PC-3 (cell line): Measurements from ENCODE around the gene ENAH. TPM values are rescaled to one million over a fixed set of nuclear protein-coding genes. Genes with fewer than 3 reads are reported as not detected.

Source experiments
- ATAC-seq: fragments of 200-7000 bp; cut with Tn5 transposase; 2 replicates; pipeline ENCODE4 v1.9.1; 2020; ENCODE audit warnings: mild to moderate bottlenecking, moderate library complexity
- BruUV-seq: library from RNA; stranded (reverse); fragments of 400-500 nt; replicated peaks from 2 replicates; lab custom pipeline; 2021; lab: Mats Ljungman, UMichigan
- CTCF ChIA-PET: fragments of 300-600 bp; sonication (Branson Sonifier 250); formaldehyde crosslinking; loops from one replicate; lab custom pipeline; 2022; ENCODE audit warnings: antibody characterized with exemption; lab: Charles Lee
- POLR2A ChIA-PET: fragments of 300-600 bp; sonication (Branson Sonifier 250); formaldehyde crosslinking; loops from one replicate; lab custom pipeline; 2022; ENCODE audit warnings: antibody characterized with exemption; ENCODE audit not compliant: unreplicated experiment; lab: Charles Lee
- DNase-seq: peaks from one replicate; pipeline ENCODE4 v3.0.0-alpha.2; 2015
- H2AFZ ChIP-seq: fragments of 300-600 bp; sonication (generic); 2 replicates; pipeline ENCODE4 v1.6.0; 2016; ENCODE audit warnings: antibody characterized with exemption, low read length
- H3F3A ChIP-seq: fragments of 300-600 bp; sonication (generic); one replicate; pipeline ENCODE4 v1.6.0; 2017; ENCODE audit warnings: antibody characterized with exemption, low read length, control low read depth, mild to moderate bottlenecking; ENCODE audit not compliant: unreplicated experiment
- H3K27ac ChIP-seq: fragments of 300-600 bp; sonication (generic); 2 replicates; pipeline ENCODE4 v1.5.1; 2016; ENCODE audit warnings: mild to moderate bottlenecking, low read length
- H3K27me3 ChIP-seq: fragments of 300-600 bp; sonication (generic); 2 replicates; pipeline ENCODE4 v1.6.1; 2016; ENCODE audit warnings: low read length, mixed read lengths
- H3K36me3 ChIP-seq: fragments of 300-600 bp; sonication (generic); 2 replicates; pipeline ENCODE4 v1.6.1; 2016; ENCODE audit warnings: low read depth, mixed run types, low read length, mixed read lengths
- H3K4me1 ChIP-seq: fragments of 300-600 bp; sonication (generic); 2 replicates; pipeline ENCODE4 v1.5.1; 2016; ENCODE audit warnings: low read length; ENCODE audit not compliant: insufficient read depth
- H3K4me2 ChIP-seq: fragments of 300-600 bp; sonication (generic); 2 replicates; pipeline ENCODE4 v1.6.0; 2016; ENCODE audit warnings: low read length
- H3K4me3 ChIP-seq: fragments of 300-600 bp; sonication (generic); 2 replicates; pipeline ENCODE4 v1.5.1; 2016; ENCODE audit warnings: mild to moderate bottlenecking, low read length, mixed read lengths
- H3K79me2 ChIP-seq: fragments of 300-600 bp; sonication (generic); 2 replicates; pipeline ENCODE4 v1.6.1; 2017; ENCODE audit warnings: low read length, mixed read lengths
- H3K9ac ChIP-seq: fragments of 300-600 bp; sonication (generic); 2 replicates; pipeline ENCODE4 v1.6.0; 2016; ENCODE audit warnings: mild to moderate bottlenecking, low read length
- H3K9me2 ChIP-seq: fragments of 300-600 bp; sonication (generic); replicated peaks from 2 replicates; pipeline ENCODE4 v1.6.1; 2016; ENCODE audit warnings: mixed run types, low read length, mixed read lengths
- H3K9me3 ChIP-seq: fragments of 300-600 bp; sonication (generic); 2 replicates; pipeline ENCODE4 v1.6.1; 2016; ENCODE audit warnings: low read length, mixed read lengths
- H4K20me1 ChIP-seq: fragments of 300-600 bp; sonication (generic); 2 replicates; pipeline ENCODE4 v1.6.1; 2016; ENCODE audit warnings: low read length, mixed read lengths
- EZH2 ChIP-seq: fragments of 300-600 bp; sonication (generic); IDR thresholded peaks from one replicate; pipeline ENCODE4 v1.6.1; 2017; ENCODE audit warnings: antibody characterized with exemption, mild to moderate bottlenecking, low read length; ENCODE audit not compliant: unreplicated experiment
- EZH2phosphoT487 ChIP-seq: fragments of 300-600 bp; sonication (generic); IDR thresholded peaks from 2 replicates; pipeline ENCODE4 v1.6.1; 2018; ENCODE audit warnings: mild to moderate bottlenecking, antibody characterized with exemption, low read length, borderline replicate concordance
- intact Hi-C: fragments of 100-400 bp; cut with micrococcal nuclease; formaldehyde crosslinking; loops from 2 replicates; pipeline ENCODE4 v1.9.0; 2023
- total RNA-seq: library from RNA; depleted of rRNA; stranded (reverse); fragments of >200 nt; gene quantifications from 2 replicates; pipeline ENCODE4 v1.2.3, GENCODE V29; 2014
- TF ChIP-seq, protein P1 (sequence below): fragments of 300-600 bp; sonication (generic); conservative IDR thresholded peaks from 2 replicates; pipeline ENCODE4 v1.5.1; 2017; ENCODE audit warnings: antibody characterized with exemption, low read depth, mild to moderate bottlenecking, low read length

Gene ENAH
- total RNA-seq, 1 experiment from 2014 or later, result 96.6 TPM

GRCh38 chr1:225460021-225460736 lies 192.7 kb downstream of the ENAH start:
- H3K79me2 ChIP-seq, result no peaks in the 10 kb centered on the region
- H2AFZ ChIP-seq, result no peak overlapping the region
- H4K20me1 ChIP-seq, result no peaks in the 10 kb centered on the region
- ATAC-seq, result peak; percentile 39
- TF ChIP-seq, protein P1, sequence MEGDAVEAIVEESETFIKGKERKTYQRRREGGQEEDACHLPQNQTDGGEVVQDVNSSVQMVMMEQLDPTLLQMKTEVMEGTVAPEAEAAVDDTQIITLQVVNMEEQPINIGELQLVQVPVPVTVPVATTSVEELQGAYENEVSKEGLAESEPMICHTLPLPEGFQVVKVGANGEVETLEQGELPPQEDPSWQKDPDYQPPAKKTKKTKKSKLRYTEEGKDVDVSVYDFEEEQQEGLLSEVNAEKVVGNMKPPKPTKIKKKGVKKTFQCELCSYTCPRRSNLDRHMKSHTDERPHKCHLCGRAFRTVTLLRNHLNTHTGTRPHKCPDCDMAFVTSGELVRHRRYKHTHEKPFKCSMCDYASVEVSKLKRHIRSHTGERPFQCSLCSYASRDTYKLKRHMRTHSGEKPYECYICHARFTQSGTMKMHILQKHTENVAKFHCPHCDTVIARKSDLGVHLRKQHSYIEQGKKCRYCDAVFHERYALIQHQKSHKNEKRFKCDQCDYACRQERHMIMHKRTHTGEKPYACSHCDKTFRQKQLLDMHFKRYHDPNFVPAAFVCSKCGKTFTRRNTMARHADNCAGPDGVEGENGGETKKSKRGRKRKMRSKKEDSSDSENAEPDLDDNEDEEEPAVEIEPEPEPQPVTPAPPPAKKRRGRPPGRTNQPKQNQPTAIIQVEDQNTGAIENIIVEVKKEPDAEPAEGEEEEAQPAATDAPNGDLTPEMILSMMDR, result no peak
- TF ChIP-seq EZH2phosphoT487 (no peak), EZH2 (no peak)
- intact Hi-C loops, result no loop called here
- peak overlapping the region; percentile 51 for H3K27ac ChIP-seq
- no peak overlapping the region for H3K4me3 ChIP-seq
- no peaks in the 10 kb centered on the region for H3K36me3 ChIP-seq
- H3K4me2 ChIP-seq, result peak overlapping the region; percentile 55
- ChIA-PET CTCF (interaction anchor here (0.5 to 0.6 kb wide), 3 partner anchors 14 to 528 kb away, joined by 3 to 6 read pairs (median 4); no protein-coding TSS in a partner anchor), POLR2A (interaction anchor here (0.8 to 1.2 kb wide), 3 partner anchors 14 to 421 kb away, joined by 5 to 6 read pairs (median 5); partner anchors contain the start of gene SRP9)
- H3K4me1 ChIP-seq, result peaks cover 75% of the 10 kb centered on the region
- no peaks in the 10 kb centered on the region for H3F3A ChIP-seq
- H3K9me3 ChIP-seq, result no peaks in the 10 kb centered on the region
- BruUV-seq, result no TSS peak
- H3K9me2 ChIP-seq, result no peaks in the 10 kb centered on the region
- no peaks in the 10 kb centered on the region for H3K27me3 ChIP-seq
- no peak overlapping the region for H3K9ac ChIP-seq
- no peak for DNase-seq

DNA sequence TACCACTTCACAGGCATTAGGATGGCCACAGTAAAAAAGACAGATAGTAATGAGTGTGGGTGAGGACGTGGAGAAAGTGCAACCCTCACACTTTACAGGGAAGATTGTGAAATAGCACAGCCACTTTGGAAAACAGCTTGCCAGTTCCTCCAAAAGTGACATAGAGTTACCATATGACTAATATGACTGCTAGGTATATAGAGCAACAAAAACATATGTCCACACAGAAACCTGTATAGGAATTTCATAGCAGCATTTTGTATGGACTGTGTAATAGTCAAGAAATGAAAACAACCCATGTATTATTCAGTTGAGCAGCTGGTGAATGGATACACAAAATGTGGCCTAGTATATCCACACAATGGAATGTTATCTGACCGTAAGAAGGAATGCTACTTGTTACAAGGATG lies 194.7 kb downstream of the ENAH start:
- H3K27me3 ChIP-seq, result no peaks in the 10 kb centered on the region
- ChIA-PET CTCF (no interaction called here), POLR2A (no interaction called here)
- peaks cover 73% of the 10 kb centered on the region for H3K4me1 ChIP-seq
- peak; percentile 43 for DNase-seq
- H3K4me3 ChIP-seq, result no peak overlapping the region
- no peaks in the 10 kb centered on the region for H3K79me2 ChIP-seq
- intact Hi-C loops, result no loop called here
- no peak overlapping the region for H3K9ac ChIP-seq
- H2AFZ ChIP-seq, result no peak overlapping the region
- H3K4me2 ChIP-seq, result no peak overlapping the region
- H3F3A ChIP-seq, result peaks cover 4% of the 10 kb centered on the region
- TF ChIP-seq EZH2 (no peak), EZH2phosphoT487 (no peak)
- TF ChIP-seq, protein P1, result no peak
- H3K9me3 ChIP-seq, result no peaks in the 10 kb centered on the region
- no TSS peak for BruUV-seq
- no peak for ATAC-seq
- no peaks in the 10 kb centered on the region for H3K36me3 ChIP-seq
- H3K27ac ChIP-seq, result no peak overlapping the region
- H4K20me1 ChIP-seq, result no peaks in the 10 kb centered on the region
- no peaks in the 10 kb centered on the region for H3K9me2 ChIP-seq

DNA sequence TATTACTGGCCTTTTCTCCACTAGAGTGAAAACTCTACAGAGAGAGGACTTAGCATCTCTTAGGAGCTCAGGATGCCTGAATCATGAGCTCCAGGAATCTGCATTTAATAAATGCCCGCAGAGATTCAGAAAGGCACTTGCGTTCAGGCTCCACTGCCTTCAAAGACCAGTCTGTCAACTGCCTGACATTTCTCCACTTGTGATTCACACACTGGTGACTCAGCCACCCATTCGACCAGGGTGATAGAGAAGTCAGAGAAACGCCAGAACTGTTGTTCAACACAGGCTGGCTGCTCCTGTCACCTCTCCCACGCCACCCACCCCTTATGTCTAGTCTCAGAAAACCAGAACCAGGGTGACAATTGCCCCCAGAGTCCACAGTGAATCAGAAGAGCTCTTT lies 198.2 kb downstream of the ENAH start:
- H3K9me2 ChIP-seq, result no peaks in the 10 kb centered on the region
- intact Hi-C loops, result no loop called here
- H3K4me3 ChIP-seq, result peak overlapping the region; percentile 48
- ChIA-PET POLR2A (no interaction called here), CTCF (no interaction called here)
- H3K27ac ChIP-seq, result peak overlapping the region; percentile 94
- H3K36me3 ChIP-seq, result no peaks in the 10 kb centered on the region
- DNase-seq (peak; percentile 96), ATAC-seq (peak; percentile 89)
- H3K27me3 ChIP-seq, result no peaks in the 10 kb centered on the region
- no peaks in the 10 kb centered on the region for H4K20me1 ChIP-seq
- peak overlapping the region; percentile 80 for H3K4me2 ChIP-seq
- peaks cover 59% of the 10 kb centered on the region for H3K4me1 ChIP-seq
- no peaks in the 10 kb centered on the region for H3K79me2 ChIP-seq
- BruUV-seq, result TSS peak; percentile 41
- peak overlapping the region; percentile 66 for H3K9ac ChIP-seq
- no peaks in the 10 kb centered on the region for H3K9me3 ChIP-seq
- no peak overlapping the region for H2AFZ ChIP-seq
- peaks cover 4% of the 10 kb centered on the region for H3F3A ChIP-seq
- TF ChIP-seq, protein P1, result no peak
